ENCODE measurements around the gene NFYB.

GRCh38 chr12:104083769-104084475 lies 54.1 kb downstream of the NFYB start:
- no peak for TF ChIP-seq CTCF (IDR thresholded peaks at IDR 0.05)
- no peak for TF ChIP-seq SIN3A (IDR thresholded peaks at IDR 0.05; ENCODE audit: borderline replicate concordance, insufficient read depth, low read depth, low read length)
- TF ChIP-seq POLR2AphosphoS5 (IDR thresholded peaks at IDR 0.05; ENCODE audit: low read depth, low read length) = no peak

Data from Panc1 (cell line).